ENCODE measurements around the gene SMIM1.

SMIM1 gene, protein sequence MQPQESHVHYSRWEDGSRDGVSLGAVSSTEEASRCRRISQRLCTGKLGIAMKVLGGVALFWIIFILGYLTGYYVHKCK

DNA sequence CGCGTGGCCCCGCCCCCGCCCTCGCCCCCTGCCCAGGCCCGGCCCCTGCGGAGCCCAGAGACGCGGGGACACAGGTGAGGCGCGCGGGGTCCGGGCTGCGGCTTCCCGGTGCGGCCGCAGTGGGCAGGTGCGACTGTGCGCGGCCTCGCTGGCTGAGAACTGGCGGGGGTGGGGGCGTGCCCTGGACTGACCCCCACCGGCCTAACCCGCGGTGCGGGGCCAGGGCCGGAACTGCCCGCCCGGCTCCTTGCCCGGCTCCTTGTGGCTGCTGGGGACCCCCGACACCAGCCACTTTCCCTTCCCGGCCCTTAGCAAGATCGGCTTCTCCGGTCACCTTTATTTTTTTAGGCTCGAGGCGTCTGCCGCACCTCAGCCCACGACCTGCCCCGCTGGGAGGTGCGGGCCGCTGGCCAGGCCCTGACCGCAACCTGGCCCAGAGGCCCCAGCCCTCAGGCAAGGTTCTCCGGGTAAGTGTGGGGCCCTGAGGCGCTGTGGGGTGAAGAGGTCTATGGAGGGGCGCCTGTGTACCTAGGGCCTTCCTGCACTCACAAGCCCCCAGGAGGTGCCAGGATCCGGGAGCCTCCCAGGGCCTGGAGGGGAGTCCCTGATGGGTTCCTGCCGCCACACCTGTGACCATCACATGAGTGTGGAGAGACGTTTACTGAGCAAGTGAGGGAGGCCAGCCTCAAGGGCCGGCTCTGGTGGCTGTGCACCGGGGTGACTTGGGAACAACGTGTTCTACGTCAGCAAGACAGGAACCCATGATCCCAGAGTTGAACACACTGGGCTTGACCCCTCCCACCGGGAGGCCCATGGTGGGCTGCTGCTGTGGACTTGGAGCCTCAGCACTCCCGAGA, at the start of gene SMIM1:
Gene SMIM1 (plus strand): TSS at position 35 of the 857 bp plus-strand sequence. CDS start 2,625 bp downstream, outside the sequence.
- no peak for DNase-seq (ENCODE audit: low read depth in 2 of 2, low spot score in 1 of 2)

GRCh38 chr1:3722846-3723245, 49.7 kb upstream of the SMIM1 start:
- no peak for DNase-seq (ENCODE audit: low read depth in 2 of 2, low spot score in 1 of 2)

DNA sequence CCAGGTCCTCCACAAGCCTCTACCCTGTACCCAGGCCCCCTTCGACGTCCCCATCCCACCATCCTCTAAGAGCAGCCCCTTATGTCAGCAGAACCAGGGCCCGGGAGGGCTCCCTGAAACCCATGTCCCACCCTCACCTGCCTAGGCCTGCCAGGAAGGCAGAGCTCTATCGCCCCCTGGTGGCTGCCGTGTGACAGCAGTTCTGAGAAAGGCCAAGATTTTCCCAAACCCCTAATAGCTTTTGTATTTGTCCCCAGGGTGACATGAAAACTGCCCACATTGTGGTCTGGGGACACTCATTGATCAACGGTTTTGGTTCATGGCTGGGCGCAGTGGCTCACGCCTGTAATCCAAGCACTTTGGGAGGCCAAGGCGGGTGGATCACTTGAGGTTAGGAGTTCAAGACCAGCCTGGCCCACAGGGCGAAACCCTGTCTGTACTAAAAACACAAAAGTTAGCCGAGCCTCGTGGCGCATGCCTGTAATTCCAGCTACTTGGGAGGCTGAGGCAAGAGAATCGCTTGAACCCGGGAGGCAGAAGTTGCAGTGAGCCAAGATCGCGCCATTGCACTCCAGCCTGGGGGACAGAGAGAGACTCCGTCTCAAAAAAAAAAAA, 48.0 kb upstream of the SMIM1 start:
- DNase-seq (ENCODE audit: low read depth in 2 of 2, low spot score in 1 of 2), result peak; percentile 60 to 61

DNA sequence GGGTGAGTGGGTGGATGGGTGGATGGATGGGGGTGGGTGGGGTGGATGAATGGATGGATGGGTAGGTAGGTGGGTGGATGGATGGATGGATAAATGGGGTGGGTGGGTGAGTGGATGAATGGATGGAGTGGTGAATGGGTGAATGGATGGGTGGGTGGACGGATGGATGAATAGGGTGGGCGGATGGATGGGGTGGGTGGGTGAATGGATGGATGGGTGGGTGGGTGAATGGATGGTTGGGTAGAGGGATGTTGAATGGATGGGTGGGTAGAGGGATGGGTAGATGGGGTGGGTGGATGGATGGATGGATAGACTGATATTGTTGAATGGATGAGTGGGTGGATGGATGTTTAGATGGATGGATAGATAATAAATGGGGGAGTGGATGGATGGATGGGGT, 47.2 kb upstream of the SMIM1 start:
- DNase-seq (ENCODE audit: low read depth in 2 of 2, low spot score in 1 of 2), result no peak

DNA sequence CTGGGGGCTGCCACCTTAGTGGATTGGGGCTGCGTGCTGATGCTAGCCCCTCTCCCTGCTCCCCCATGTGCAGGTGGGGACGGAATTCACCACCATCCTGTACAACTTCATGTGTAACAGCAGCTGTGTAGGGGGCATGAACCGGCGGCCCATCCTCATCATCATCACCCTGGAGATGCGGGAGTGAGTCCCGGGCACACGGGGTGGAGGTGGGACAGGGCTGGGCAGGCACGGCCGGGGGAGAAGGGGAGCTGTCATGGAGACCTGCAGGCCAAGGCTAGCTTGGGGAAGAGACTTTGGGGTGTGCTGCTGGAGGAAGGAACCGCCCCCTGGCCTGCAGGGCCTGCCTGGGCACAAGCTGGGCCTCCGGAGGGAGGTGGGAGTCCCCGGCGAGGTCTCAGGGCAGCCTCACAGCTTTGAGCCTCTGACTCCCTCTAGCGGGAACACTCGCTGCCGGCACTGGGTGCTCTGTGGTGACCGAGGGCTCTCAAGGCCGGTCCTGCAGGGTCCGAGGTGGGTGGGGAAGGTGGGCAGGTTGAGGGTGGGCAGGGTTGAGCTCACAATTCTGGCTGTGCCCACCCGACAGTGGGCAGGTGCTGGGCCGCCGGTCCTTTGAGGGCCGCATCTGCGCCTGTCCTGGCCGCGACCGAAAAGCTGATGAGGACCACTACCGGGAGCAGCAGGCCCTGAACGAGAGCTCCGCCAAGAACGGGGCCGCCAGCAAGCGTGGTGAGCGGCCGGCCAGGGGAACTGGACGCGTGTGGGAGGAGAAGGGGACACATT, 45.3 kb upstream of the SMIM1 start:
- DNase-seq (ENCODE audit: low read depth in 2 of 2, low spot score in 1 of 2), result no peak

GRCh38 chr1:3727825-3728776, 44.4 kb upstream of the SMIM1 start:
- DNase-seq (ENCODE audit: low read depth in 2 of 2, low spot score in 1 of 2), result no peak

DNA sequence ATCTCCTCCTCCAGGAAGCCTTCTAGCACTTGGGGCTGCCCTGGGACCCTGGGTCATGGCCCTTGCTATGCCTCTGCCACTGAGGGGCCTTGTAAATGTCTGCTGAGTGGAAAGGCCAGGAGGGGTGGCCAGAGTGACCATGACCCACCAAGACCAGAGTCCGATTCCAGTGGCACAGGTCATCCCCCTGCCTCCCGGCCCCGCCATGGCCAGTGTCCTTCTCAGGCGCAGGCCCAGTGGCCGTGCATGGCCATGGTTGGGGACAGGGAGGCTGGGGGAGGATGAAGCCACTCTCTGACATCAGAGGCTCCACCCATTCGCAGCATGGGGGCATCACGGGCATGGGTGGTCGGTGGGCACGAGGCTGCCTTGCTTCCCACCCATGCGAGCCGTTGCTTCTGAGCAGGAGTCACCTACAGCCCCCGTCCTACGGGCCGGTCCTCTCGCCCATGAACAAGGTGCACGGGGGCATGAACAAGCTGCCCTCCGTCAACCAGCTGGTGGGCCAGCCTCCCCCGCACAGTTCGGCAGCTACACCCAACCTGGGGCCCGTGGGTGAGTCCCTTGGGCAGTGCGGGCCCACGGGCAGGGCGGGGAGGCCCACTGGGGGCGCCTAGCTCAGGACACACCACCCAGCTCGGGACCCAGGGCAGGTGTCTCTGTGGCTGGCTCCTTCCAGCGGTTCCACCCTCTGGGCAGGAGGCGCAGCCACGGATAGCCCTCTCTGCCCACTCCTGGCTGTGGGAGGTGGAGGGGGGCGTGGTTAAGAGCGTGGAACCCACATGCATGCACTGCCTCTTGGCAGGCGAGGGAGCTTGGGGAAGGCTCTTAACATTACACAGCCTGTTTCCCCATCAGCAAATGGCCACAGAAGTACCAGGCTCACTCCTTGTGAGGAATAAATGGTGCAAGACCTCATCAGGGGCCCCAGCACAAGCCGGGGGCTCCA, 42.7 kb upstream of the SMIM1 start:
- DNase-seq (ENCODE audit: low read depth in 2 of 2, low spot score in 1 of 2), result no peak

GRCh38 chr1:3730543-3731247, 41.9 kb upstream of the SMIM1 start:
- DNase-seq (ENCODE audit: low read depth in 2 of 2, low spot score in 1 of 2), result no peak

GRCh38 chr1:3731583-3732433, 40.7 kb upstream of the SMIM1 start:
- no peak for DNase-seq (ENCODE audit: low read depth in 2 of 2, low spot score in 1 of 2)

- DNase-seq (ENCODE audit: low read depth in 2 of 2, low spot score in 1 of 2), result no peak
These were observed 40.0 kb upstream of the SMIM1 start for GRCh38 chr1:3732434-3733093.

DNA sequence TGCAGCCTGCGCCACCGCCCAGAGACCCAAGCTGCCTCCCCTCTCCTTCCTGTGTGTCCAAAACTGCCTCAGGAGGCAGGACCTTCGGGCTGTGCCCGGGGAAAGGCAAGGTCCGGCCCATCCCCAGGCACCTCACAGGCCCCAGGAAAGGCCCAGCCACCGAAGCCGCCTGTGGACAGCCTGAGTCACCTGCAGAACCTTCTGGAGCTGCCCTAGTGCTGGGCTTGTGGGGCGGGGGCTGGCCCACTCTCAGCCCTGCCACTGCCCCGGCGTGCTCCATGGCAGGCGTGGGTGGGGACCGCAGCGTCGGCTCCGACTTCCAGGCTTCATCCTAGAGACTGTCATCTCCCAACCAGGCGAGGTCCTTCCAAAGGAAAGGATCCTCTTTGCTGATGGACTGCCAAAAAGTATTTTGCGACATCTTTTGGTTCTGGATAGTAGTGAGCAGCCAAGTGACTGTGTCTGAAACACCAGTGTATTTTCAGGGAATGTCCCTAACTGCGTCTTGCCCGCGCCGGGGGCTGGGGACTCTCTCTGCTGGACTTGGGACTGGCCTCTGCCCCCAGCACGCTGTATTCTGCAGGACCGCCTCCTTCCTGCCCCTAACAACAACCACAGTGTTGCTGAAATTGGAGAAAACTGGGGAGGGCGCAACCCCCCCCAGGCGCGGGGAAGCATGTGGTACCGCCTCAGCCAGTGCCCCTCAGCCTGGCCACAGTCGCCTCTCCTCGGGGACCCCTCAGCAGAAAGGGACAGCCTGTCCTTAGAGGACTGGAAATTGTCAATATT, 39.3 kb upstream of the SMIM1 start:
- DNase-seq (ENCODE audit: low read depth in 2 of 2, low spot score in 1 of 2), result no peak

- DNase-seq (ENCODE audit: low read depth in 2 of 2, low spot score in 1 of 2), result no peak
These were observed 38.5 kb upstream of the SMIM1 start for GRCh38 chr1:3733883-3734589.

DNA sequence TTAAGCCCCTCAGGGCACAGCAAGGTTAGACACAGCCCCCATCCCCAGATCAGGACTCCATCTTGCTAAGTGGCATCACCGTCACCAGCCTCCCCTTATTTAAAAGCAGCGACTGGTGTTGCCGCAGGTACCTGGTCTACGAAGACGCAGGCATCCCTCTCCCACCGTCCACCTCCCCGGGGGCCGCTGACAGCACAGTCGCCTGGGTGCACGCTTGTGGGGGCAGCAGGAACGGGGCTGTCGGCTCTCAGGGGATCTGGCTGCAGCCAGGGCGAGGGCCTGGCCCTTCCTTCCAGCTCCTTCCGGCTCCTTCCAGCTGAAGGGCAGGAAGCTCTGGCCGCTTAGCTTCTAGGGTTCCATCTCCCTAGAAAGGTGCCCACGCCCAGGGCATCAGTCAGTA, 37.9 kb upstream of the SMIM1 start:
- DNase-seq (ENCODE audit: low read depth in 2 of 2, low spot score in 1 of 2), result no peak

DNA sequence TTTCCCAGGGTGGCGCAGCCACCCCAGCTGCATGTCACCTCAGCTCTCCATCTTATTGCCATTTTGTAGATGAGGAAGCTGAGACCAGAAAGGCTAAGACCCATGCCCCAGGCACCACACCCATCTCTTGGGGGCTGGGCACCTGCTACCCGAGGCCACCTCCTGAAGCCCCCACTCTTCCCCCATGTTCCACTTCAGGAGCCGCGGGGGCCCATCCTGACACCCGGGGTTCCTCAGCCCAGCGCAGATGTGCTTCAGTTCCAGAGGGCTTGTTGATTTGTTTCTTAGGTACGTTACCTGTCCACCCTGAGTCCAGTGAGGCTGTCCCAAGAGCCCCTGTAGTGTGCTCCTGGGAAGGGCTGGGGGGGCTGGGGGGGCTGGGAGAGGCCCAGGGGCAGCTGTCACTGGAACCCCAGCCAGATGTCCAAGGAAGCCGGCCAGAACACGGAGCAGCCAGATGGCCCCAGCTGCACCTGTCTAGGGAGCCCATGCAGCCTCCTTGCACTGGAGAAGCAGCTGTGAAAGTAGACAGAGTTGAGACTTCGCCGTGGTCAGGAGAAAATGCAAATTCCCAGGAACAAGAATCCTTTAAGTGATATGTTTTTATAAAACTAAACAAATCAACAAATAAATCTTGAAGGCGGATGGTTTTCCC, 37.4 kb upstream of the SMIM1 start:
- no peak for DNase-seq (ENCODE audit: low read depth in 2 of 2, low spot score in 1 of 2)

DNA sequence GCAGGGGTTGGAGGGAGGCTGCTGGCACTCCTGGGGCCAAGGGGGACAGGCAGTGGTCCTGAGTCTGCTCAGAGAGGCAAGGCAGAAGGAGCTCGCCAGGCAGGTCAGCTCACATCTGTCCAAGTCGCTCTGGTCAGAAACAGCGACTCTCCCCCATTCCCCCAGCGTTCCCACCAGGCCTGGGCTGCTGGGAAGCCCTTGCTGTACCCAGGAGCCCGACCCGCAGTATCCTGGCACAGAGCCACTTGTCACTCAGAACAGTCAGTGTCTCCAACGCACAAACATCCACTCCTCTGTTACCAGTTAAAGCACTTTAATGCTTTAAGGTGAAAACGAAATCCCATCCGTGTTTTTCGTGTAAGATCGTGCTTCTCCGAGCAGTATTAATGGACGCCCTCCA, 36.9 kb upstream of the SMIM1 start:
- no peak for DNase-seq (ENCODE audit: low read depth in 2 of 2, low spot score in 1 of 2)
